Spleen (tissue), 7 donors: ENCODE measurements around the gene NCBP3.

Experiments
- POLR2A ChIP-seq, 3 donors: fragments of 450-650 bp; IDR thresholded peaks; one replicate each; pipeline ENCODE4 v1.5.1; 2017; ENCODE audit warnings: antibody characterized with exemption in 3 of 3, mild to moderate bottlenecking in 1 of 3
- TF ChIP-seq, protein P1 (sequence below), 11 experiments: fragments of 200-600 bp in 7 of 11; fragments of 450-650 bp in 4 of 11; sonication (generic) in 4 of 11; IDR thresholded peaks in 8 of 11; conservative IDR thresholded peaks in 3 of 11; 1 replicate in 7 of 11; 2 replicates in 4 of 11; pipeline versions ENCODE4 v1.4.0 to v1.8.0; 2016 to 2021; ENCODE audit warnings: antibody characterized with exemption in 11 of 11, inconsistent platforms in 4 of 11, mild to moderate bottlenecking in 1 of 11
- donor health status: DM: no; HTN: no; CAD: no; lungs with moderate emphysema.
- donor health status: DM: no; HTN: no; CAD: no.
- donor health status: DM: no; HTN: no; CAD: no.

DNA sequence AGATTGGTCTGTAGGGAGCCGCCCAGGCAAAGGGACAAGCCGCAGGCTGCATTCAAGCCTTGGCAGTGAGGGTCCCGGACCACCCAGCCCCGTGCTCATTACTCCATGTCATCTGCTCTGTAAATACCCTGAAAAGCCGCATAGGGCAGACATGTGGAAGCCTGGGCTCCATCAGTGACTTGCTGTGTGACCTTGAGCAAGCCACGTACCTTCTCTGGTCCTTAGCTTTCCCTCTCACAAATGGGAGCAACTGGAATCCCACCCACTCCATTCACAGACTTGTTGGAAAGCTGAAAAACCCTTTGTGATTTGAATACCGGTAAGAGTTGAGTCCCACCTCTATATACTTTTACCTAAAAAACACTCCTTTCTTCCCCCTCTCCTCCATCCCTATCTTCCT is 34.9 kb upstream of the NCBP3 start:
- TF ChIP-seq, protein P1, sequence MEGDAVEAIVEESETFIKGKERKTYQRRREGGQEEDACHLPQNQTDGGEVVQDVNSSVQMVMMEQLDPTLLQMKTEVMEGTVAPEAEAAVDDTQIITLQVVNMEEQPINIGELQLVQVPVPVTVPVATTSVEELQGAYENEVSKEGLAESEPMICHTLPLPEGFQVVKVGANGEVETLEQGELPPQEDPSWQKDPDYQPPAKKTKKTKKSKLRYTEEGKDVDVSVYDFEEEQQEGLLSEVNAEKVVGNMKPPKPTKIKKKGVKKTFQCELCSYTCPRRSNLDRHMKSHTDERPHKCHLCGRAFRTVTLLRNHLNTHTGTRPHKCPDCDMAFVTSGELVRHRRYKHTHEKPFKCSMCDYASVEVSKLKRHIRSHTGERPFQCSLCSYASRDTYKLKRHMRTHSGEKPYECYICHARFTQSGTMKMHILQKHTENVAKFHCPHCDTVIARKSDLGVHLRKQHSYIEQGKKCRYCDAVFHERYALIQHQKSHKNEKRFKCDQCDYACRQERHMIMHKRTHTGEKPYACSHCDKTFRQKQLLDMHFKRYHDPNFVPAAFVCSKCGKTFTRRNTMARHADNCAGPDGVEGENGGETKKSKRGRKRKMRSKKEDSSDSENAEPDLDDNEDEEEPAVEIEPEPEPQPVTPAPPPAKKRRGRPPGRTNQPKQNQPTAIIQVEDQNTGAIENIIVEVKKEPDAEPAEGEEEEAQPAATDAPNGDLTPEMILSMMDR (IDR thresholded peaks at IDR 0.05 in 8 of 11, conservative IDR thresholded peaks at IDR 0.05 in 3 of 11) = no peak
- no peak for TF ChIP-seq POLR2A (IDR thresholded peaks at IDR 0.05)
